K562 (cell line): ENCODE measurements around the gene OCIAD1.

Source experiments
- CCNT2 ChIP-seq: IDR thresholded peaks from 2 replicates; pipeline ENCODE4 v1.6.1; 2011; ENCODE audit warnings: borderline replicate concordance, low read depth, mild to moderate bottlenecking, moderate library complexity, mixed read lengths, low read length; ENCODE audit not compliant: insufficient read length; ENCODE audit errors: extremely low read depth
- CEBPG ChIP-seq, 3 experiments: fragments of 200-800 bp in 1 of 3; sonication (Bioruptor generic) in 1 of 3; sonication (generic) in 1 of 3; formaldehyde crosslinking in 1 of 3; IDR thresholded peaks in 2 of 3; conservative IDR thresholded peaks in 1 of 3; 2 replicates each; pipeline versions ENCODE4 v1.6.1 to v1.8.0; 2016 to 2022; ENCODE audit warnings: missing compliant biosample characterization in 2 of 3, missing genetic modification characterization in 2 of 3, mild to moderate bottlenecking in 1 of 3, missing genetic modification reagents in 1 of 3
- CHD2 ChIP-seq: IDR thresholded peaks from 2 replicates; pipeline ENCODE4 v1.6.1; 2011; ENCODE audit warnings: low read depth, low read length
- GABPA ChIP-seq: fragments of 200-800 bp; sonication (Bioruptor generic); conservative IDR thresholded peaks from 2 replicates; pipeline ENCODE4 v1.6.1; 2016; ENCODE audit warnings: low read depth, missing genetic modification characterization, missing compliant biosample characterization
- HDAC2 ChIP-seq: fragments of 450-650 bp; IDR thresholded peaks from 2 replicates; pipeline ENCODE4 v1.6.1; 2016; ENCODE audit warnings: mild to moderate bottlenecking
- NR4A1 ChIP-seq, 2 experiments: fragments of 250-450 bp in 1 of 2; fragments of 450-650 bp in 1 of 2; sonication (Bioruptor Pico) in 1 of 2; IDR thresholded peaks; 2 replicates each; pipeline versions ENCODE4 v1.4.0 to v1.6.1; 2016 to 2020; ENCODE audit warnings: mild to moderate bottlenecking in 2 of 2, missing compliant biosample characterization in 1 of 2, missing genetic modification characterization in 1 of 2, moderate library complexity in 1 of 2
- RFX5 ChIP-seq: IDR thresholded peaks from 2 replicates; pipeline ENCODE4 v1.6.1; 2011; ENCODE audit warnings: low read depth, mild to moderate bottlenecking, improper control_type of control experiment, low read length
- SMARCC2 ChIP-seq: fragments of 450-650 bp; IDR thresholded peaks from 2 replicates; pipeline ENCODE4 v1.6.1; 2017; ENCODE audit warnings: antibody characterized with exemption, moderate library complexity, mild to moderate bottlenecking, low read depth
- TF ChIP-seq, protein P1 (sequence below): sonication (generic); formaldehyde crosslinking; IDR thresholded peaks from 2 replicates; pipeline ENCODE4 v1.8.0; 2022; ENCODE audit warnings: mild to moderate bottlenecking, missing genetic modification reagents
- TF ChIP-seq, protein P2 (sequence below): sonication (generic); formaldehyde crosslinking; IDR thresholded peaks from 2 replicates; pipeline ENCODE4 v1.8.1; 2023; ENCODE audit warnings: mild to moderate bottlenecking, missing genetic modification reagents

DNA sequence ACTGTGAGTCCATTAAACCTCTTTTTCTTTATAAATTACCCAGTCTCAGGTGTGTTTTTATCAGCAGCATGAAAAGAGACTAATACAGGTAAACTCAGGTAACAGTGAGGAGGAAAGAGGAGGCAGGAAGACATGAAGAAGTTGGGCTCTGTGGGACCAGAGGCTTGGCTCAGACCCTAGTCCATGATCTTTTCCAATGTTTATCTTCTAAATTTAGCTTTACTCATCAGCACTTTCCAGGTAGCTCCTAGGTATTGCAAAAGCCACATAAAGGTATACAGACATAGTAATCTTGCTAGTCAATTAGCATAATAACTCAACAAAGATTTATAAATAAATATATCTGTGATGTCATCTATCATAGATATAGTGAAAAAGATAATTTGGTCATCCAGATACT lies 39.6 kb upstream of the OCIAD1 start:
- no peak for TF ChIP-seq SMARCC2
- no peak for TF ChIP-seq CEBPG (CRISPR knock-in tag; IDR thresholded peaks at IDR 0.05)
- TF ChIP-seq CEBPG (tag; conservative IDR thresholded peaks at IDR 0.05 in 1 of 2, IDR thresholded peaks at IDR 0.05 in 1 of 2) = no peak
- TF ChIP-seq CHD2 = no peak
- TF ChIP-seq, protein P1, sequence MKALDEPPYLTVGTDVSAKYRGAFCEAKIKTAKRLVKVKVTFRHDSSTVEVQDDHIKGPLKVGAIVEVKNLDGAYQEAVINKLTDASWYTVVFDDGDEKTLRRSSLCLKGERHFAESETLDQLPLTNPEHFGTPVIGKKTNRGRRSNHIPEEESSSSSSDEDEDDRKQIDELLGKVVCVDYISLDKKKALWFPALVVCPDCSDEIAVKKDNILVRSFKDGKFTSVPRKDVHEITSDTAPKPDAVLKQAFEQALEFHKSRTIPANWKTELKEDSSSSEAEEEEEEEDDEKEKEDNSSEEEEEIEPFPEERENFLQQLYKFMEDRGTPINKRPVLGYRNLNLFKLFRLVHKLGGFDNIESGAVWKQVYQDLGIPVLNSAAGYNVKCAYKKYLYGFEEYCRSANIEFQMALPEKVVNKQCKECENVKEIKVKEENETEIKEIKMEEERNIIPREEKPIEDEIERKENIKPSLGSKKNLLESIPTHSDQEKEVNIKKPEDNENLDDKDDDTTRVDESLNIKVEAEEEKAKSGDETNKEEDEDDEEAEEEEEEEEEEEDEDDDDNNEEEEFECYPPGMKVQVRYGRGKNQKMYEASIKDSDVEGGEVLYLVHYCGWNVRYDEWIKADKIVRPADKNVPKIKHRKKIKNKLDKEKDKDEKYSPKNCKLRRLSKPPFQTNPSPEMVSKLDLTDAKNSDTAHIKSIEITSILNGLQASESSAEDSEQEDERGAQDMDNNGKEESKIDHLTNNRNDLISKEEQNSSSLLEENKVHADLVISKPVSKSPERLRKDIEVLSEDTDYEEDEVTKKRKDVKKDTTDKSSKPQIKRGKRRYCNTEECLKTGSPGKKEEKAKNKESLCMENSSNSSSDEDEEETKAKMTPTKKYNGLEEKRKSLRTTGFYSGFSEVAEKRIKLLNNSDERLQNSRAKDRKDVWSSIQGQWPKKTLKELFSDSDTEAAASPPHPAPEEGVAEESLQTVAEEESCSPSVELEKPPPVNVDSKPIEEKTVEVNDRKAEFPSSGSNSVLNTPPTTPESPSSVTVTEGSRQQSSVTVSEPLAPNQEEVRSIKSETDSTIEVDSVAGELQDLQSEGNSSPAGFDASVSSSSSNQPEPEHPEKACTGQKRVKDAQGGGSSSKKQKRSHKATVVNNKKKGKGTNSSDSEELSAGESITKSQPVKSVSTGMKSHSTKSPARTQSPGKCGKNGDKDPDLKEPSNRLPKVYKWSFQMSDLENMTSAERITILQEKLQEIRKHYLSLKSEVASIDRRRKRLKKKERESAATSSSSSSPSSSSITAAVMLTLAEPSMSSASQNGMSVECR (CRISPR knock-in tag) = no peak
- TF ChIP-seq, protein P2, sequence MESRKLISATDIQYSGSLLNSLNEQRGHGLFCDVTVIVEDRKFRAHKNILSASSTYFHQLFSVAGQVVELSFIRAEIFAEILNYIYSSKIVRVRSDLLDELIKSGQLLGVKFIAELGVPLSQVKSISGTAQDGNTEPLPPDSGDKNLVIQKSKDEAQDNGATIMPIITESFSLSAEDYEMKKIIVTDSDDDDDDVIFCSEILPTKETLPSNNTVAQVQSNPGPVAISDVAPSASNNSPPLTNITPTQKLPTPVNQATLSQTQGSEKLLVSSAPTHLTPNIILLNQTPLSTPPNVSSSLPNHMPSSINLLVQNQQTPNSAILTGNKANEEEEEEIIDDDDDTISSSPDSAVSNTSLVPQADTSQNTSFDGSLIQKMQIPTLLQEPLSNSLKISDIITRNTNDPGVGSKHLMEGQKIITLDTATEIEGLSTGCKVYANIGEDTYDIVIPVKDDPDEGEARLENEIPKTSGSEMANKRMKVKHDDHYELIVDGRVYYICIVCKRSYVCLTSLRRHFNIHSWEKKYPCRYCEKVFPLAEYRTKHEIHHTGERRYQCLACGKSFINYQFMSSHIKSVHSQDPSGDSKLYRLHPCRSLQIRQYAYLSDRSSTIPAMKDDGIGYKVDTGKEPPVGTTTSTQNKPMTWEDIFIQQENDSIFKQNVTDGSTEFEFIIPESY = no peak
- TF ChIP-seq GABPA = no peak
- TF ChIP-seq NR4A1 (CRISPR knock-in tag; IDR thresholded peaks at IDR 0.05) = no peak
- no peak for TF ChIP-seq NR4A1 (tag; IDR thresholded peaks at IDR 0.05)
- TF ChIP-seq HDAC2 = no peak
- no peak for TF ChIP-seq RFX5
- TF ChIP-seq CCNT2 = no peak
